ENCODE measurements around the gene TMTC2. TPM values are rescaled to one million over a fixed set of nuclear protein-coding genes. Genes with fewer than 3 reads are reported as not detected.
"Not testable (repeated sequence)": the region's sequence is repeated elsewhere in the genome, so short reads cannot be mapped to it uniquely, and the experiment has no call there.

TMTC2 gene
- total RNA-seq, 2 donors from 2014 or later, result 1.6 to 2.5 TPM

- H3K4me3 Mint-ChIP-seq, result no peak overlapping the region
- H3K9me3 Mint-ChIP-seq, result peaks cover 4% of the 10 kb centered on the region
- H3K27me3 Mint-ChIP-seq, result no peaks in the 10 kb centered on the region
- no peaks in the 10 kb centered on the region for H3K4me1 Mint-ChIP-seq (ENCODE audit: low read depth in 2 of 2)
- no peak overlapping the region for H3K27ac Mint-ChIP-seq
- no peak for DNase-seq (ENCODE audit: low spot score)
- no peak for ATAC-seq
- no peaks in the 10 kb centered on the region for H3K36me3 Mint-ChIP-seq
Observed at GRCh38 chr12:82838827-82839226, 152.1 kb downstream of the TMTC2 start.

- ATAC-seq (no peak), DNase-seq (ENCODE audit: low spot score) (no peak)
- Mint-ChIP-seq H3K27ac (no peak overlapping the region), H3K4me1 (ENCODE audit: low read depth in 2 of 2) (no peaks in the 10 kb centered on the region), H3K27me3 (no peaks in the 10 kb centered on the region), H3K4me3 (no peak overlapping the region), H3K36me3 (no peaks in the 10 kb centered on the region), H3K9me3 (peaks cover 4% of the 10 kb centered on the region)
Observed at GRCh38 chr12:82839796-82840195, 153.1 kb downstream of the TMTC2 start.

GRCh38 chr12:82841487-82841904 lies 154.8 kb downstream of the TMTC2 start:
- DNase-seq (ENCODE audit: low spot score) (no peak), ATAC-seq (no peak)
- H3K4me1 Mint-ChIP-seq (ENCODE audit: low read depth in 2 of 2), result no peaks in the 10 kb centered on the region
- H3K27ac Mint-ChIP-seq, result no peak overlapping the region
- H3K36me3 Mint-ChIP-seq, result no peaks in the 10 kb centered on the region
- no peak overlapping the region for H3K4me3 Mint-ChIP-seq
- no peaks in the 10 kb centered on the region for H3K27me3 Mint-ChIP-seq
- no peaks in the 10 kb centered on the region for H3K9me3 Mint-ChIP-seq

GRCh38 chr12:82842480-82842879 lies 155.8 kb downstream of the TMTC2 start:
- no peaks in the 10 kb centered on the region for H3K4me1 Mint-ChIP-seq (ENCODE audit: low read depth in 2 of 2)
- H3K9me3 Mint-ChIP-seq, result no peaks in the 10 kb centered on the region
- H3K4me3 Mint-ChIP-seq, result no peak overlapping the region
- no peaks in the 10 kb centered on the region for H3K36me3 Mint-ChIP-seq
- H3K27ac Mint-ChIP-seq, result no peak overlapping the region
- no peaks in the 10 kb centered on the region for H3K27me3 Mint-ChIP-seq
- ATAC-seq (no peak), DNase-seq (ENCODE audit: low spot score) (no peak)

- H3K4me1 Mint-ChIP-seq (ENCODE audit: low read depth in 2 of 2); H3K27me3 Mint-ChIP-seq; H3K27ac Mint-ChIP-seq; H3K9me3 Mint-ChIP-seq; DNase-seq (ENCODE audit: low spot score); H3K4me3 Mint-ChIP-seq; H3K36me3 Mint-ChIP-seq; ATAC-seq: not testable (repeated sequence)
Observed at GRCh38 chr12:82845076-82845475, 158.4 kb downstream of the TMTC2 start.

GRCh38 chr12:82848845-82849244 lies 162.1 kb downstream of the TMTC2 start:
- ATAC-seq (no peak), DNase-seq (ENCODE audit: low spot score) (no peak)
- Mint-ChIP-seq H3K9me3 (peaks cover 10% of the 10 kb centered on the region), H3K4me1 (ENCODE audit: low read depth in 2 of 2) (no peaks in the 10 kb centered on the region), H3K4me3 (no peak overlapping the region), H3K27ac (no peak overlapping the region), H3K27me3 (no peaks in the 10 kb centered on the region), H3K36me3 (no peaks in the 10 kb centered on the region)

- Mint-ChIP-seq H3K4me1 (ENCODE audit: low read depth in 2 of 2) (no peaks in the 10 kb centered on the region), H3K9me3 (peaks cover 14% of the 10 kb centered on the region), H3K27me3 (no peaks in the 10 kb centered on the region), H3K4me3 (no peak overlapping the region), H3K27ac (no peak overlapping the region), H3K36me3 (no peaks in the 10 kb centered on the region)
- DNase-seq (ENCODE audit: low spot score) (no peak), ATAC-seq (no peak)
Observed at GRCh38 chr12:82852529-82852928, 165.8 kb downstream of the TMTC2 start.

- Mint-ChIP-seq H3K9me3 (peaks cover 4% of the 10 kb centered on the region), H3K27ac (no peak overlapping the region), H3K4me1 (ENCODE audit: low read depth in 2 of 2) (no peaks in the 10 kb centered on the region), H3K27me3 (no peaks in the 10 kb centered on the region), H3K4me3 (no peak overlapping the region), H3K36me3 (no peaks in the 10 kb centered on the region)
- ATAC-seq, result no peak
- DNase-seq (ENCODE audit: low spot score), result no peak
Observed at GRCh38 chr12:82855872-82856271, 169.2 kb downstream of the TMTC2 start.

- no peaks in the 10 kb centered on the region for H3K27me3 Mint-ChIP-seq
- H3K4me3 Mint-ChIP-seq, result no peak overlapping the region
- no peak for DNase-seq (ENCODE audit: low spot score)
- no peak overlapping the region for H3K27ac Mint-ChIP-seq
- H3K4me1 Mint-ChIP-seq (ENCODE audit: low read depth in 2 of 2), result no peaks in the 10 kb centered on the region
- no peaks in the 10 kb centered on the region for H3K36me3 Mint-ChIP-seq
- no peak for ATAC-seq
- H3K9me3 Mint-ChIP-seq, result peaks cover 4% of the 10 kb centered on the region
Observed at GRCh38 chr12:82857276-82857675, 170.6 kb downstream of the TMTC2 start.

- no peak for ATAC-seq
- Mint-ChIP-seq H3K4me1 (ENCODE audit: low read depth in 2 of 2) (no peaks in the 10 kb centered on the region), H3K27ac (no peak overlapping the region), H3K4me3 (no peak overlapping the region), H3K9me3 (peaks cover 4% of the 10 kb centered on the region), H3K36me3 (no peaks in the 10 kb centered on the region), H3K27me3 (no peaks in the 10 kb centered on the region)
- no peak for DNase-seq (ENCODE audit: low spot score)
Observed at GRCh38 chr12:82857911-82858533, 171.3 kb downstream of the TMTC2 start.

GRCh38 chr12:82858534-82858917 lies 171.8 kb downstream of the TMTC2 start:
- H3K4me3 Mint-ChIP-seq, result no peak overlapping the region
- no peak for ATAC-seq
- no peaks in the 10 kb centered on the region for H3K4me1 Mint-ChIP-seq (ENCODE audit: low read depth in 2 of 2)
- H3K9me3 Mint-ChIP-seq, result peaks cover 4% of the 10 kb centered on the region
- DNase-seq (ENCODE audit: low spot score), result no peak
- H3K36me3 Mint-ChIP-seq, result no peaks in the 10 kb centered on the region
- no peaks in the 10 kb centered on the region for H3K27me3 Mint-ChIP-seq
- H3K27ac Mint-ChIP-seq, result no peak overlapping the region

GRCh38 chr12:82862069-82862841 lies 175.5 kb downstream of the TMTC2 start:
- peaks cover 5% of the 10 kb centered on the region for H3K36me3 Mint-ChIP-seq
- H3K9me3 Mint-ChIP-seq, result peaks cover 4% of the 10 kb centered on the region
- ATAC-seq, result no peak
- H3K27me3 Mint-ChIP-seq, result no peaks in the 10 kb centered on the region
- H3K4me1 Mint-ChIP-seq (ENCODE audit: low read depth in 2 of 2), result no peaks in the 10 kb centered on the region
- H3K4me3 Mint-ChIP-seq, result no peak overlapping the region
- DNase-seq (ENCODE audit: low spot score), result no peak
- H3K27ac Mint-ChIP-seq, result no peak overlapping the region

- no peaks in the 10 kb centered on the region for H3K4me1 Mint-ChIP-seq (ENCODE audit: low read depth in 2 of 2)
- peaks cover 4% of the 10 kb centered on the region for H3K9me3 Mint-ChIP-seq
- no peak for ATAC-seq
- no peaks in the 10 kb centered on the region for H3K27me3 Mint-ChIP-seq
- no peak overlapping the region for H3K27ac Mint-ChIP-seq
- DNase-seq (ENCODE audit: low spot score), result no peak
- no peak overlapping the region for H3K4me3 Mint-ChIP-seq
- peaks cover 5% of the 10 kb centered on the region for H3K36me3 Mint-ChIP-seq
Observed at GRCh38 chr12:82862876-82863649, 176.4 kb downstream of the TMTC2 start.

GRCh38 chr12:82866227-82866775 lies 179.6 kb downstream of the TMTC2 start:
- no peak for DNase-seq (ENCODE audit: low spot score)
- ATAC-seq, result no peak
- no peak overlapping the region for H3K27ac Mint-ChIP-seq
- no peaks in the 10 kb centered on the region for H3K27me3 Mint-ChIP-seq
- H3K9me3 Mint-ChIP-seq, result peaks cover 5% of the 10 kb centered on the region
- no peaks in the 10 kb centered on the region for H3K4me1 Mint-ChIP-seq (ENCODE audit: low read depth in 2 of 2)
- H3K4me3 Mint-ChIP-seq, result no peak overlapping the region
- peaks cover 5% of the 10 kb centered on the region for H3K36me3 Mint-ChIP-seq
